ENCODE measurements around the gene GRM1. TPM values are rescaled to one million over a fixed set of nuclear protein-coding genes. Genes with fewer than 3 reads are reported as not detected.

The GRM1 gene
- total and polyA plus RNA-seq, 2 of the 4 experiments (the other 2 are of a cell fraction): not detected

DNA sequence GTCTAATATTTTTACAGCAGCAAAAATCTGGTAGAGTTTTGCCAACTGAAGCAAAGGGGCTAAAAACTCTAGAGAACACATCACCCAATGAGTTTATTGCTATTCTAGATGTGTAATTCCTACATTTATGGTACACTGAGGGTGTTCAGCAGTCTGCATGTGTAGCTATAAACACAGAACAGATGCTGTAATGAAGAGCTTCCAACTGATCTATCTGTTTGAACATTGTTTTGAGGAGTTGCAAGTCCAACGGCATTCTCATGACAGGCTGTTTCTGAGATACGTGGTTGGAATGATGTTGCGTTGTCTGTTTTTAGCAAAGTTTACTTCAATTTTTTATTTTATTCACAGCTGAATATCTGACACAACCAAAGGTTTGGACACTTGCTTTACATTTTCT lies 373.6 kb downstream of the GRM1 start:
- H3K4me2 ChIP-seq (ENCODE audit: low read depth, low read length): no peak overlapping the region
- no peak overlapping the region for H2BK15ac ChIP-seq (ENCODE audit: low read depth, low read length)
- WGBS, 2 experiments (ENCODE audit: extremely low coverage in 2 of 2, insufficient read length in 1 of 2): no CpG with 5 or more reads among the region's 3 CpGs
- no peak overlapping the region for H2BK120ac ChIP-seq (ENCODE audit: low read depth, low read length)
- H3K27ac ChIP-seq (ENCODE audit: insufficient read depth, low read length): no peak overlapping the region
- no peak overlapping the region for H3K4ac ChIP-seq (ENCODE audit: low read depth, low read length)
- intact Hi-C loops (cut with micrococcal nuclease): no loop called here
- H2AFZ ChIP-seq (replicated peaks; ENCODE audit: low read length, poor library complexity): no peak overlapping the region
- H3K18ac ChIP-seq (ENCODE audit: low read depth, low read length): no peak overlapping the region
- TF ChIP-seq FOS (IDR thresholded peaks at IDR 0.05; ENCODE audit: low read depth, low read length): no peak
- TF ChIP-seq, protein P1, sequence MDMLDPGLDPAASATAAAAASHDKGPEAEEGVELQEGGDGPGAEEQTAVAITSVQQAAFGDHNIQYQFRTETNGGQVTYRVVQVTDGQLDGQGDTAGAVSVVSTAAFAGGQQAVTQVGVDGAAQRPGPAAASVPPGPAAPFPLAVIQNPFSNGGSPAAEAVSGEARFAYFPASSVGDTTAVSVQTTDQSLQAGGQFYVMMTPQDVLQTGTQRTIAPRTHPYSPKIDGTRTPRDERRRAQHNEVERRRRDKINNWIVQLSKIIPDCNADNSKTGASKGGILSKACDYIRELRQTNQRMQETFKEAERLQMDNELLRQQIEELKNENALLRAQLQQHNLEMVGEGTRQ (IDR thresholded peaks at IDR 0.05; ENCODE audit: low read depth, low read length): no peak
- no peak for TF ChIP-seq NFE2L2 (IDR thresholded peaks at IDR 0.05; ENCODE audit: low read depth, low read length)
- TF ChIP-seq RCOR1 (IDR thresholded peaks at IDR 0.05; ENCODE audit: insufficient replicate concordance, low read length): no peak
- no peak for TF ChIP-seq RFX5 (IDR thresholded peaks at IDR 0.05; ENCODE audit: low read depth, low read length)
- TF ChIP-seq, protein P2, sequence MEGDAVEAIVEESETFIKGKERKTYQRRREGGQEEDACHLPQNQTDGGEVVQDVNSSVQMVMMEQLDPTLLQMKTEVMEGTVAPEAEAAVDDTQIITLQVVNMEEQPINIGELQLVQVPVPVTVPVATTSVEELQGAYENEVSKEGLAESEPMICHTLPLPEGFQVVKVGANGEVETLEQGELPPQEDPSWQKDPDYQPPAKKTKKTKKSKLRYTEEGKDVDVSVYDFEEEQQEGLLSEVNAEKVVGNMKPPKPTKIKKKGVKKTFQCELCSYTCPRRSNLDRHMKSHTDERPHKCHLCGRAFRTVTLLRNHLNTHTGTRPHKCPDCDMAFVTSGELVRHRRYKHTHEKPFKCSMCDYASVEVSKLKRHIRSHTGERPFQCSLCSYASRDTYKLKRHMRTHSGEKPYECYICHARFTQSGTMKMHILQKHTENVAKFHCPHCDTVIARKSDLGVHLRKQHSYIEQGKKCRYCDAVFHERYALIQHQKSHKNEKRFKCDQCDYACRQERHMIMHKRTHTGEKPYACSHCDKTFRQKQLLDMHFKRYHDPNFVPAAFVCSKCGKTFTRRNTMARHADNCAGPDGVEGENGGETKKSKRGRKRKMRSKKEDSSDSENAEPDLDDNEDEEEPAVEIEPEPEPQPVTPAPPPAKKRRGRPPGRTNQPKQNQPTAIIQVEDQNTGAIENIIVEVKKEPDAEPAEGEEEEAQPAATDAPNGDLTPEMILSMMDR (conservative IDR thresholded peaks at IDR 0.05; ENCODE audit: low read depth, low read length): no peak
- no peak for TF ChIP-seq CEBPB (IDR thresholded peaks at IDR 0.05; ENCODE audit: low read depth, low read length)
- no peak for TF ChIP-seq BHLHE40 (IDR thresholded peaks at IDR 0.05; ENCODE audit: low read depth, low read length)
- TF ChIP-seq, protein P3, sequence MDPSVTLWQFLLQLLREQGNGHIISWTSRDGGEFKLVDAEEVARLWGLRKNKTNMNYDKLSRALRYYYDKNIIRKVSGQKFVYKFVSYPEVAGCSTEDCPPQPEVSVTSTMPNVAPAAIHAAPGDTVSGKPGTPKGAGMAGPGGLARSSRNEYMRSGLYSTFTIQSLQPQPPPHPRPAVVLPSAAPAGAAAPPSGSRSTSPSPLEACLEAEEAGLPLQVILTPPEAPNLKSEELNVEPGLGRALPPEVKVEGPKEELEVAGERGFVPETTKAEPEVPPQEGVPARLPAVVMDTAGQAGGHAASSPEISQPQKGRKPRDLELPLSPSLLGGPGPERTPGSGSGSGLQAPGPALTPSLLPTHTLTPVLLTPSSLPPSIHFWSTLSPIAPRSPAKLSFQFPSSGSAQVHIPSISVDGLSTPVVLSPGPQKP (IDR thresholded peaks at IDR 0.05; ENCODE audit: borderline replicate concordance, low read depth, low read length): no peak
- no peak for TF ChIP-seq SMC3 (IDR thresholded peaks at IDR 0.05; ENCODE audit: low read depth, low read length)
- no peak for TF ChIP-seq MXI1 (IDR thresholded peaks at IDR 0.05; ENCODE audit: borderline replicate concordance, low read depth, low read length)
- no peak for TF ChIP-seq RAD21 (IDR thresholded peaks at IDR 0.05; ENCODE audit: low read length)
- TF ChIP-seq CHD1 (IDR thresholded peaks at IDR 0.05; ENCODE audit: low read depth, low read length): no peak
- TF ChIP-seq MAFK (IDR thresholded peaks at IDR 0.05; ENCODE audit: low read depth, low read length): no peak
- no peak for TF ChIP-seq POLR2A (IDR thresholded peaks at IDR 0.05; ENCODE audit: low read depth, low read length)
- in situ Hi-C loops (cut with MboI; ENCODE audit: low sequenced_read_pairs): no loop called here
- H3K9me1 ChIP-seq (ENCODE audit: insufficient read depth, low read length): no peaks in the 10 kb centered on the region
- H2BK20ac ChIP-seq (ENCODE audit: low read depth, low read length): no peak overlapping the region
- H4K91ac ChIP-seq (ENCODE audit: insufficient read depth, low read depth, low read length): no peak overlapping the region
- no peak overlapping the region for H2BK5ac ChIP-seq (ENCODE audit: low read depth, low read length, poor library complexity, severe bottlenecking)
- no peak overlapping the region for H3K56ac ChIP-seq (ENCODE audit: extremely low read depth, insufficient read depth, low read length)
- H4K20me1 ChIP-seq (ENCODE audit: insufficient read depth, low read length): no peaks in the 10 kb centered on the region
- dilution Hi-C loops (cut with HindIII; ENCODE audit: low sequenced_read_pairs, unreplicated experiment): no loop called here
- CTCF ChIA-PET: no interaction called here
- ATAC-seq (ENCODE audit: low read depth) (no peak), DNase-seq (no peak)
- H3K4me3 ChIP-seq (ENCODE audit: insufficient read depth, low read depth, low read length): no peak overlapping the region
- H3K9ac ChIP-seq (ENCODE audit: low read depth, low read length): no peak overlapping the region
- H4K8ac ChIP-seq (ENCODE audit: low read depth in 2 of 2, low read length in 2 of 2): no peak overlapping the region
- H2AK5ac ChIP-seq (ENCODE audit: low read depth, low read length): no peak overlapping the region
- no peaks in the 10 kb centered on the region for H3K27me3 ChIP-seq (ENCODE audit: control insufficient read depth, insufficient read depth, low read length)
- H3K79me1 ChIP-seq (ENCODE audit: low read depth in 1 of 2, low read length in 2 of 2): no peaks in the 10 kb centered on the region
- H3K4me1 ChIP-seq (ENCODE audit: control insufficient read depth, insufficient read depth, low read length): no peaks in the 10 kb centered on the region
- no peaks in the 10 kb centered on the region for H3K36me3 ChIP-seq (ENCODE audit: control insufficient read depth, insufficient read depth, low read length)
- no peak overlapping the region for H4K5ac ChIP-seq (ENCODE audit: low read depth, low read length)
- H2AK9ac ChIP-seq (replicated peaks; ENCODE audit: low read depth, low read length, poor library complexity): no peak overlapping the region
- BruUV-seq (replicated peaks): no TSS peak
- peaks cover 5% of the 10 kb centered on the region; the same call in 1 of the 2 replicates for H3K9me3 ChIP-seq (ENCODE audit: control insufficient read depth, insufficient read depth, low read length)
- no peak overlapping the region for H3K23ac ChIP-seq (ENCODE audit: low read depth, low read length)
- H3K14ac ChIP-seq (replicated peaks; ENCODE audit: low read depth, low read length): no peak overlapping the region
- POLR2A ChIA-PET (ENCODE audit: unreplicated experiment): no interaction called here

Data from IMR-90 (cell line).